Measurements from ENCODE around the gene GJC2.

GJC2 gene

GRCh38 chr1:228117335-228117734 is 32.4 kb upstream of the GJC2 start:
- DNase-seq, result no peak

- DNase-seq, result no peak
Observed at GRCh38 chr1:228118040-228118439, 31.7 kb upstream of the GJC2 start.

- DNase-seq, result no peak
Observed at GRCh38 chr1:228120351-228120750, 29.4 kb upstream of the GJC2 start.

GRCh38 chr1:228120857-228121489 is 28.8 kb upstream of the GJC2 start:
- no peak for DNase-seq

GRCh38 chr1:228122921-228123441 is 26.7 kb upstream of the GJC2 start:
- no peak for DNase-seq

GRCh38 chr1:228123505-228123904 is 26.2 kb upstream of the GJC2 start:
- DNase-seq, result no peak

GRCh38 chr1:228125185-228125584 is 24.5 kb upstream of the GJC2 start:
- no peak for DNase-seq

- DNase-seq, result no peak
Observed at GRCh38 chr1:228131766-228132165, 18.0 kb upstream of the GJC2 start.

GRCh38 chr1:228134591-228134990 is 15.1 kb upstream of the GJC2 start:
- no peak for DNase-seq

- no peak for DNase-seq
Observed at GRCh38 chr1:228136901-228137300, 12.8 kb upstream of the GJC2 start.

- no peak for DNase-seq
Observed at GRCh38 chr1:228139406-228139930, 10.3 kb upstream of the GJC2 start.

GRCh38 chr1:228139931-228140723 is 9.6 kb upstream of the GJC2 start, which contains the start of gene GUK1:
GUK1 (plus strand) TSS chr1:228140279; CDS start chr1:228140303, 24 bp downstream.
- DNase-seq, result peak; percentile 99

GRCh38 chr1:228140724-228141225 is 9.0 kb upstream of the GJC2 start:
- DNase-seq, result no peak

- no peak for DNase-seq
Observed at GRCh38 chr1:228141226-228142044, 8.3 kb upstream of the GJC2 start.

GRCh38 chr1:228142155-228142691 is 7.5 kb upstream of the GJC2 start:
- no peak for DNase-seq

- DNase-seq, result no peak
Observed at GRCh38 chr1:228142701-228143136, 7.0 kb upstream of the GJC2 start.

GRCh38 chr1:228143480-228144192 is 6.1 kb upstream of the GJC2 start:
- no peak for DNase-seq

GRCh38 chr1:228144193-228144992 is 5.3 kb upstream of the GJC2 start:
- no peak for DNase-seq

- DNase-seq, result no peak
Observed at GRCh38 chr1:228144993-228145343, 4.8 kb upstream of the GJC2 start.

- DNase-seq, result no peak
Observed at GRCh38 chr1:228145463-228146416, 4.0 kb upstream of the GJC2 start.
